K562 (cell line): ENCODE results near the gene ARHGAP33. TPM values are rescaled to one million over a fixed set of nuclear protein-coding genes. Genes with fewer than 3 reads are reported as not detected.
A peak's percentile ranks its signal among the peaks of the same experiment; 100 is the strongest.

Experiments
- ATAC-seq: fragments of 200-7000 bp; cut with Tn5 transposase; 3 replicates; pipeline ENCODE4 v1.9.1; 2020; ENCODE audit warnings: moderate library complexity
- BruUV-seq: library from RNA; stranded (reverse); fragments of 400-500 nt; replicated peaks from 2 replicates; lab custom pipeline; 2021; lab: Mats Ljungman, UMichigan
- CTCF ChIA-PET: fragments of 300-600 bp; formaldehyde crosslinking; extraction: SDS; loops from one replicate; lab custom pipeline; 2021; ENCODE audit warnings: low intra/inter-chr PET ratio; lab: Yijun Ruan, JAX
- POLR2A ChIA-PET: fragments of 300-600, 350-650 bp; sonication (Branson Sonifier 250); formaldehyde crosslinking; extraction: SDS; loops from one replicate; lab custom pipeline; 2021; ENCODE audit warnings: antibody characterized with exemption, inconsistent platforms; lab: Yijun Ruan, JAX
- DNase-seq, 4 experiments: peaks; one replicate each; pipeline versions ENCODE4 v3.0.0 to v3.0.0-alpha.2; 2011 to 2018; ENCODE audit warnings: low spot score in 3 of 4, mixed read lengths in 3 of 4; ENCODE audit errors: extremely low read depth in 1 of 4
- FAIRE-seq: peaks from 2 replicates; lab custom pipeline; 2011; peaks lifted over from hg19 to GRCh38; lab: Jason Lieb, UNC
- H2AFZ ChIP-seq: 2 replicates; pipeline ENCODE4 v1.6.0; 2011; ENCODE audit warnings: low read depth, low read length, control low read depth, inconsistent platforms
- H3K27ac ChIP-seq: fragments of 200-600 bp; 3 replicates; pipeline ENCODE4 v1.8.0; 2011; ENCODE audit warnings: low read depth, mild to moderate bottlenecking, control low read depth, inconsistent platforms, low read length, moderate library complexity, mixed read lengths; ENCODE audit errors: extremely low read depth
- H3K27me3 ChIP-seq, 2 experiments: fragments of 300-600 bp in 1 of 2; 2 replicates in 1 of 2; 3 replicates in 1 of 2; pipeline versions ENCODE4 v1.6.0 to v1.8.0; 2011; ENCODE audit warnings: inconsistent platforms in 2 of 2, low read length in 2 of 2, mild to moderate bottlenecking in 1 of 2, mixed read lengths in 1 of 2, moderate library complexity in 1 of 2; ENCODE audit not compliant: control insufficient read depth in 2 of 2, insufficient read depth in 2 of 2
- H3K36me3 ChIP-seq: fragments of 300-600 bp; 3 replicates; pipeline ENCODE4 v1.8.0; 2011; ENCODE audit warnings: mild to moderate bottlenecking, low read length, inconsistent platforms; ENCODE audit not compliant: control insufficient read depth, insufficient read depth
- H3K4me1 ChIP-seq, 2 experiments: fragments of 200-600 bp in 1 of 2; replicated peaks in 1 of 2; 2 replicates in 1 of 2; 3 replicates in 1 of 2; pipeline versions ENCODE4 v1.5.1 to v1.8.0; 2011; ENCODE audit warnings: inconsistent platforms in 2 of 2, low read length in 2 of 2, mild to moderate bottlenecking in 1 of 2, mixed read lengths in 1 of 2, moderate library complexity in 1 of 2; ENCODE audit not compliant: control insufficient read depth in 2 of 2, insufficient read depth in 2 of 2
- H3K4me2 ChIP-seq: 2 replicates; pipeline ENCODE4 v1.6.1; 2011; ENCODE audit warnings: low read length, control low read depth, inconsistent platforms, mixed read lengths; ENCODE audit not compliant: insufficient read depth
- H3K4me3 ChIP-seq: fragments of 200-600 bp; sonication (generic), shearing (Covaris generic); 2 replicates; pipeline ENCODE4 v1.5.1; 2016; ENCODE audit warnings: control low read depth, inconsistent platforms
- H3K79me2 ChIP-seq: fragments of 200-600 bp; 3 replicates; pipeline ENCODE4 v1.8.0; 2011; ENCODE audit warnings: low read length, inconsistent platforms; ENCODE audit not compliant: control insufficient read depth, insufficient read depth
- H3K9ac ChIP-seq, 2 experiments: 2 replicates each; pipeline versions ENCODE4 v1.6.0 to v1.6.1; 2011; ENCODE audit warnings: low read depth in 2 of 2, low read length in 2 of 2, control low read depth in 1 of 2, inconsistent platforms in 1 of 2, mild to moderate bottlenecking in 1 of 2, mixed read lengths in 1 of 2; ENCODE audit not compliant: insufficient read depth in 1 of 2
- H3K9me1 ChIP-seq: one replicate; pipeline ENCODE4 v1.6.0; 2011; ENCODE audit warnings: inconsistent platforms, mild to moderate bottlenecking, low read length, moderate library complexity; ENCODE audit not compliant: control insufficient read depth, insufficient read depth
- H3K9me3 ChIP-seq: replicated peaks from 2 replicates; pipeline ENCODE4 v1.5.1; 2011; ENCODE audit warnings: low read depth, low read length, inconsistent platforms; ENCODE audit not compliant: control insufficient read depth, insufficient read depth
- H4K20me1 ChIP-seq: replicated peaks from 2 replicates; pipeline ENCODE4 v1.6.1; 2011; ENCODE audit warnings: low read length, inconsistent platforms, mixed read lengths; ENCODE audit not compliant: control insufficient read depth, insufficient read depth
- CCNT2 ChIP-seq: IDR thresholded peaks from 2 replicates; pipeline ENCODE4 v1.6.1; 2011; ENCODE audit warnings: borderline replicate concordance, low read depth, mild to moderate bottlenecking, moderate library complexity, mixed read lengths, low read length; ENCODE audit not compliant: insufficient read length; ENCODE audit errors: extremely low read depth
- MCM7 ChIP-seq, 2 experiments: fragments of 450-650 bp; IDR thresholded peaks; 2 replicates each; pipeline ENCODE4 v1.6.1; 2016 to 2018
- PKNOX1 ChIP-seq: fragments of 450-650 bp; IDR thresholded peaks from 2 replicates; pipeline ENCODE4 v1.6.1; 2016
- POLR2AphosphoS5 ChIP-seq: IDR thresholded peaks from 2 replicates; pipeline ENCODE4 v1.6.1; 2011; ENCODE audit warnings: mild to moderate bottlenecking, low read depth, low read length, moderate library complexity; ENCODE audit not compliant: control insufficient read depth, insufficient read depth
- POU5F1 ChIP-seq: fragments of 150-350 bp; IDR thresholded peaks from 2 replicates; pipeline ENCODE4 v1.6.1; 2014; ENCODE audit warnings: borderline replicate concordance, low read length, low read depth, mild to moderate bottlenecking; ENCODE audit not compliant: partially characterized antibody
- TAL1 ChIP-seq: fragments of 450-650 bp; IDR thresholded peaks from 2 replicates; pipeline ENCODE4 v1.6.1; 2016; ENCODE audit warnings: mild to moderate bottlenecking
- ZNF324 ChIP-seq: fragments of 250-450 bp; sonication (Bioruptor Pico); IDR thresholded peaks from 2 replicates; pipeline ENCODE4 v1.4.0; 2020; ENCODE audit warnings: mild to moderate bottlenecking
- ZNF518B ChIP-seq: fragments of 250-450 bp; sonication (Bioruptor Pico); IDR thresholded peaks from 2 replicates; pipeline ENCODE4 v1.5.0; 2021; ENCODE audit warnings: mild to moderate bottlenecking, moderate library complexity
- ZNF830 ChIP-seq: fragments of 250-450 bp; sonication (Bioruptor Pico); IDR thresholded peaks from 2 replicates; pipeline ENCODE4 v1.5.0; 2021; ENCODE audit warnings: mild to moderate bottlenecking
- WGBS: fragments of 100-300 bp; shearing (Covaris generic); methylation state at CpG from one replicate; pipeline ENCODE4 v1.1.6; 2016; ENCODE audit warnings: low coverage, mixed read lengths; ENCODE audit not compliant: insufficient coverage; ENCODE audit errors: missing lambda C conversion rate; 5-methylcytosine and 5-hydroxymethylcytosine counted together
- in situ Hi-C: fragments of 300-500 bp; cut with MboI; formaldehyde crosslinking; loops from 4 replicates; pipeline ENCODE4 v1.15.0; 2018; ENCODE audit warnings: inconsistent platforms, mixed read lengths
- intact Hi-C: fragments of 100-400 bp; cut with micrococcal nuclease; formaldehyde crosslinking; loops from 2 replicates; pipeline ENCODE4 v1.14.2; 2022
- polyA plus RNA-seq, 8 experiments: library from polyadenylated mRNA; depleted of rRNA in 4 of 8; stranded (reverse) in 5 of 8; unstranded in 3 of 8; fragments of >200 nt; fragmentation: Nextera tagmentation in 2 of 8; fragmentation: Illumina TruSeq in 1 of 8; extraction: Ambion mirVana in 2 of 8; extraction: Trizol in 1 of 8; gene quantifications; 2 replicates each; pipeline versions ENCODE4 v1.2.1 to v1.2.3, GENCODE V29; 2011 to 2014; ENCODE audit warnings: inconsistent platforms in 1 of 8, missing spikeins in 1 of 8
- total RNA-seq, 7 experiments: library from RNA; depleted of rRNA in 6 of 7; stranded (reverse); fragments of >200 nt in 6 of 7; fragmentation: Illumina TruSeq in 2 of 7; extraction: Trizol in 2 of 7; gene quantifications; 2 replicates each; pipeline versions ENCODE4 v1.2.1 to v1.2.3, GENCODE V29; 2011 to 2021; ENCODE audit warnings: low replicate concordance in 1 of 7
- TF ChIP-seq, protein P1 (sequence below): fragments of 450-650 bp; conservative IDR thresholded peaks from 2 replicates; pipeline ENCODE4 v1.6.1; 2016; ENCODE audit warnings: missing genetic modification characterization, low read depth, mild to moderate bottlenecking, control low read depth, missing compliant biosample characterization
- TF ChIP-seq, protein P2 (sequence below): fragments of 450-650 bp; conservative IDR thresholded peaks from 2 replicates; pipeline ENCODE4 v1.6.1; 2016; ENCODE audit warnings: missing genetic modification characterization, low read depth, mild to moderate bottlenecking, missing compliant biosample characterization, moderate library complexity

Gene ARHGAP33
- total and polyA plus RNA-seq, 9 of the 15 experiments (the other 6 are each of a cell fraction or from before 2014, with no cell fraction given): 0.06 to 26.6 (median 1.6) TPM; not detected in 1

GRCh38 chr19:35734889-35735288 is 40.5 kb upstream of the ARHGAP33 start (continued):
- TF ChIP-seq POU5F1 (no peak), ZNF830 (CRISPR knock-in tag) (no peak), ZNF324 (no peak)

GRCh38 chr19:35736913-35737886 is 38.2 kb upstream of the ARHGAP33 start:
- H3K27ac ChIP-seq: no peak overlapping the region
- H3K79me2 ChIP-seq: no peaks in the 10 kb centered on the region; the same call in 2 of the 3 replicates
- FAIRE-seq: no peak
- H3K9ac ChIP-seq: peak overlapping the region in 1 of 2 experiments; percentile 43; a peak in 1 of 4 replicates
- H3K27me3 ChIP-seq: no peaks in the 10 kb centered on the region
- no peaks in the 10 kb centered on the region for H3K9me3 ChIP-seq
- CTCF ChIA-PET: no interaction called here
- no peaks in the 10 kb centered on the region for H3K9me1 ChIP-seq
- H2AFZ ChIP-seq: no peak overlapping the region
- in situ Hi-C loops (no loop called here), intact Hi-C loops (no loop called here)
- H3K4me1 ChIP-seq: peaks cover 10 to 43% of the 10 kb centered on the region in 2 experiments; a peak in 4 of 5 replicates
- no peak overlapping the region for H3K4me2 ChIP-seq
- WGBS: 93% methylated on average over 21 of the region's 22 CpGs
- peak in 1 of 4 experiments; percentile 31 for DNase-seq
- H4K20me1 ChIP-seq: no peaks in the 10 kb centered on the region
- H3K4me3 ChIP-seq: no peak overlapping the region
- BruUV-seq: no TSS peak
- H3K36me3 ChIP-seq: peaks cover 70% of the 10 kb centered on the region; the same call in 2 of the 3 replicates
- POLR2A ChIA-PET: interaction anchor here (0.9 to 2.2 kb wide), 7 partner anchors 8 to 19 kb away, joined by 3 to 8 read pairs (median 5); partner anchors contain the start of genes LIN37, PSENEN and U2AF1L4
- ATAC-seq: no peak
- TF ChIP-seq, protein P1, sequence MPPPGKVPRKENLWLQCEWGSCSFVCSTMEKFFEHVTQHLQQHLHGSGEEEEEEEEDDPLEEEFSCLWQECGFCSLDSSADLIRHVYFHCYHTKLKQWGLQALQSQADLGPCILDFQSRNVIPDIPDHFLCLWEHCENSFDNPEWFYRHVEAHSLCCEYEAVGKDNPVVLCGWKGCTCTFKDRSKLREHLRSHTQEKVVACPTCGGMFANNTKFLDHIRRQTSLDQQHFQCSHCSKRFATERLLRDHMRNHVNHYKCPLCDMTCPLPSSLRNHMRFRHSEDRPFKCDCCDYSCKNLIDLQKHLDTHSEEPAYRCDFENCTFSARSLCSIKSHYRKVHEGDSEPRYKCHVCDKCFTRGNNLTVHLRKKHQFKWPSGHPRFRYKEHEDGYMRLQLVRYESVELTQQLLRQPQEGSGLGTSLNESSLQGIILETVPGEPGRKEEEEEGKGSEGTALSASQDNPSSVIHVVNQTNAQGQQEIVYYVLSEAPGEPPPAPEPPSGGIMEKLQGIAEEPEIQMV (tag): no peak
- no peak for TF ChIP-seq MCM7 (IDR thresholded peaks at IDR 0.05)
- TF ChIP-seq POLR2AphosphoS5: peak; percentile 11; the same call in 1 of the 2 replicates
- TF ChIP-seq CCNT2: no peak
- no peak for TF ChIP-seq PKNOX1
- TF ChIP-seq, protein P2, sequence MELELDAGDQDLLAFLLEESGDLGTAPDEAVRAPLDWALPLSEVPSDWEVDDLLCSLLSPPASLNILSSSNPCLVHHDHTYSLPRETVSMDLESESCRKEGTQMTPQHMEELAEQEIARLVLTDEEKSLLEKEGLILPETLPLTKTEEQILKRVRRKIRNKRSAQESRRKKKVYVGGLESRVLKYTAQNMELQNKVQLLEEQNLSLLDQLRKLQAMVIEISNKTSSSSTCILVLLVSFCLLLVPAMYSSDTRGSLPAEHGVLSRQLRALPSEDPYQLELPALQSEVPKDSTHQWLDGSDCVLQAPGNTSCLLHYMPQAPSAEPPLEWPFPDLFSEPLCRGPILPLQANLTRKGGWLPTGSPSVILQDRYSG (tag): no peak
- no peak for TF ChIP-seq ZNF518B
- no peak for TF ChIP-seq TAL1
